Stomach (tissue), 9 donors: ENCODE results near the gene GABRG3. TPM values are rescaled to one million over a fixed set of nuclear protein-coding genes. Genes with fewer than 3 reads are reported as not detected.

ENCODE experiments used
- DNase-seq, 2 donors: peaks; one replicate each; pipeline versions ENCODE4 v3.0.0 to v3.0.0-alpha.2; 2013 to 2019
- H3K27ac ChIP-seq, 5 donors: fragments of 200-600 bp in 4 of 5; sonication (generic) in 4 of 5; one replicate each; pipeline ENCODE4 v1.5.1; 2013 to 2019; ENCODE audit warnings: mild to moderate bottlenecking in 1 of 5, moderate library complexity in 1 of 5
- H3K27me3 ChIP-seq, 3 donors: fragments of 200-600 bp; sonication (generic); one replicate each; pipeline ENCODE4 v1.5.1; 2017 to 2019; ENCODE audit warnings: mixed run types in 1 of 3
- H3K36me3 ChIP-seq, 4 donors: fragments of 200-600 bp; sonication (generic); 1 replicate in 3 of 4; 2 replicates in 1 of 4; pipeline ENCODE4 v1.5.1; 2016 to 2019
- H3K4me1 ChIP-seq, 4 donors: fragments of 200-600 bp; sonication (generic); one replicate each; pipeline ENCODE4 v1.5.1; 2016 to 2019
- H3K4me3 ChIP-seq, 4 donors: fragments of 200-600 bp; sonication (generic) in 3 of 4; one replicate each; pipeline ENCODE4 v1.5.1; 2016 to 2019; ENCODE audit warnings: mild to moderate bottlenecking in 1 of 4
- H3K9me3 ChIP-seq, 4 donors: fragments of 200-600 bp; sonication (generic); one replicate each; pipeline ENCODE4 v1.5.1; 2016 to 2019
- CTCF ChIP-seq, 7 experiments: fragments of 450-650 bp in 4 of 7; fragments of 200-600 bp in 3 of 7; sonication (generic) in 3 of 7; IDR thresholded peaks; one replicate each; pipeline ENCODE4 v1.5.1; 2016 to 2019; ENCODE audit warnings: antibody characterized with exemption in 7 of 7, control low read depth in 2 of 7, mild to moderate bottlenecking in 1 of 7
- EP300 ChIP-seq: sonication (generic); formaldehyde crosslinking; IDR thresholded peaks from one replicate; pipeline ENCODE4 v1.6.1; 2017; ENCODE audit warnings: antibody characterized with exemption
- POLR2A ChIP-seq, 4 donors: fragments of 450-650 bp; IDR thresholded peaks; one replicate each; pipeline ENCODE4 v1.6.1; 2016; ENCODE audit warnings: antibody characterized with exemption in 4 of 4, control low read depth in 2 of 4, mild to moderate bottlenecking in 1 of 4, moderate library complexity in 1 of 4
- POLR2AphosphoS5 ChIP-seq, 3 donors: sonication (generic); formaldehyde crosslinking; IDR thresholded peaks; one replicate each; pipeline ENCODE4 v1.6.1; 2016; ENCODE audit warnings: antibody characterized with exemption in 3 of 3
- WGBS, 5 donors: extraction: QIAGEN DNeasy Blood & Tissue Kit in 3 of 5; methylation state at CpG; one replicate each; pipeline versions ENCODE4 v1.1.5 to v1.1.7; 2013 to 2018; 5-methylcytosine and 5-hydroxymethylcytosine counted together
- intact Hi-C: fragments of 100-400 bp; cut with DNase I; formaldehyde crosslinking; loops from one replicate; pipeline ENCODE4 v1.15.1; 2023; ENCODE audit warnings: low total_unique reads
- polyA plus RNA-seq, 3 donors: library from polyadenylated mRNA; stranded (reverse); fragments of 200-250 nt; gene quantifications; one replicate each; pipeline ENCODE4 v1.2.3, GENCODE V29; 2013
- total RNA-seq, 5 donors: library from RNA; depleted of rRNA; stranded (reverse); fragments of >200 nt; gene quantifications; one replicate each; pipeline versions ENCODE4 v1.1.0 to v1.2.3, GENCODE V29; 2014 to 2016
- donor health status: healthy with polysubstance abuse.
- donor health status: Bipolar disorder and iron deficiency.
- donor health status: healthy.

The GABRG3 gene
- total and polyA plus RNA-seq, 8 donors, result 0.37 to 1.5 TPM; not detected in 6

GRCh38 chr15:27125185-27125584 is 154.2 kb downstream of the GABRG3 start:
- WGBS, 5 donors, result 82 to 92% (median 88%) methylated on average over 3 of the region's 3 CpGs
- TF ChIP-seq EP300, result no peak
- no peak for TF ChIP-seq POLR2AphosphoS5 (IDR thresholded peaks at IDR 0.05)
- TF ChIP-seq CTCF (IDR thresholded peaks at IDR 0.05), result no peak
- TF ChIP-seq POLR2A (IDR thresholded peaks at IDR 0.05), result no peak
- DNase-seq, result no peak
- H3K9me3 ChIP-seq, result peaks cover 0 to 13% (median 1%) of the 10 kb centered on the region in 4 donors
- intact Hi-C loops, result no loop called here
- no peak overlapping the region for H3K27ac ChIP-seq
- no peaks in the 10 kb centered on the region for H3K27me3 ChIP-seq
- no peaks in the 10 kb centered on the region for H3K36me3 ChIP-seq
- no peak overlapping the region for H3K4me3 ChIP-seq
- H3K4me1 ChIP-seq, result no peaks in the 10 kb centered on the region

GRCh38 chr15:27126449-27126848 is 155.5 kb downstream of the GABRG3 start:
- no peak overlapping the region for H3K4me3 ChIP-seq
- no peak for DNase-seq
- no peak for TF ChIP-seq POLR2A (IDR thresholded peaks at IDR 0.05)
- no peak for TF ChIP-seq POLR2AphosphoS5 (IDR thresholded peaks at IDR 0.05)
- TF ChIP-seq EP300, result no peak
- TF ChIP-seq CTCF (IDR thresholded peaks at IDR 0.05), result no peak
- no peaks in the 10 kb centered on the region for H3K27me3 ChIP-seq
- intact Hi-C loops, result no loop called here
- H3K4me1 ChIP-seq, result no peaks in the 10 kb centered on the region
- peaks cover 0 to 13% (median 1%) of the 10 kb centered on the region in 4 donors for H3K9me3 ChIP-seq
- H3K27ac ChIP-seq, result no peak overlapping the region
- WGBS, 5 donors, result 88 to 93% (median 92%) methylated on average over 7 of the region's 7 CpGs
- no peaks in the 10 kb centered on the region for H3K36me3 ChIP-seq

GRCh38 chr15:27127815-27128570 is 157.0 kb downstream of the GABRG3 start:
- WGBS, 5 donors, result 72 to 80% (median 74%) methylated on average over 12 of the region's 12 CpGs

GRCh38 chr15:27133249-27133648 is 162.3 kb downstream of the GABRG3 start:
- no peak overlapping the region for H3K4me3 ChIP-seq
- no peak overlapping the region for H3K27ac ChIP-seq
- peaks cover 0 to 4% (median 3%) of the 10 kb centered on the region in 4 donors for H3K9me3 ChIP-seq
- intact Hi-C loops, result no loop called here
- no peaks in the 10 kb centered on the region for H3K36me3 ChIP-seq
- no peak for TF ChIP-seq CTCF (IDR thresholded peaks at IDR 0.05)
- no peak for TF ChIP-seq POLR2A (IDR thresholded peaks at IDR 0.05)
- no peak for TF ChIP-seq POLR2AphosphoS5 (IDR thresholded peaks at IDR 0.05)
- no peak for TF ChIP-seq EP300
- 36 to 72% (median 56%) methylated on average over 2 of the region's 2 CpGs for WGBS, 5 donors
- H3K27me3 ChIP-seq, result no peaks in the 10 kb centered on the region
- no peaks in the 10 kb centered on the region for H3K4me1 ChIP-seq
- DNase-seq, result no peak

More at GRCh38 chr15:27127815-27128570, 157.0 kb downstream of the GABRG3 start:
- no peaks in the 10 kb centered on the region for H3K27me3 ChIP-seq
- no peak overlapping the region for H3K27ac ChIP-seq
- no peak for DNase-seq
- H3K9me3 ChIP-seq, result peaks cover 0 to 13% (median 1%) of the 10 kb centered on the region in 4 donors
- TF ChIP-seq POLR2AphosphoS5 (IDR thresholded peaks at IDR 0.05) (no peak), EP300 (no peak), CTCF (IDR thresholded peaks at IDR 0.05) (no peak), POLR2A (IDR thresholded peaks at IDR 0.05) (no peak)
- no peaks in the 10 kb centered on the region for H3K4me1 ChIP-seq
- H3K4me3 ChIP-seq, result no peak overlapping the region
- no peaks in the 10 kb centered on the region for H3K36me3 ChIP-seq
- intact Hi-C loops, result no loop called here
